DND-41 (cell line): ENCODE data around the gene PTPRD.

Experiments used
- ATAC-seq: fragments of 200-7000 bp; cut with Tn5 transposase; 3 replicates; pipeline ENCODE4 v1.9.1; 2021; ENCODE audit warnings: low read depth; ENCODE audit not compliant: insufficient read depth
- DNase-seq: peaks from one replicate; pipeline ENCODE4 v3.0.0-alpha.2; 2020
- H2AFZ ChIP-seq: 2 replicates; pipeline ENCODE4 v1.6.0; 2012; ENCODE audit warnings: low read depth, low read length
- H3K27ac ChIP-seq: 2 replicates; pipeline ENCODE4 v1.5.1; 2012; ENCODE audit warnings: low read length, inconsistent platforms
- H3K27me3 ChIP-seq: fragments of 200-600 bp; sonication (generic); 2 replicates; pipeline ENCODE4 v1.6.0; 2012; ENCODE audit warnings: low read length, mild to moderate bottlenecking, inconsistent platforms; ENCODE audit not compliant: insufficient read depth, poor library complexity
- H3K36me3 ChIP-seq: 2 replicates; pipeline ENCODE4 v1.5.1; 2012; ENCODE audit warnings: low read length, inconsistent platforms; ENCODE audit not compliant: insufficient read depth
- H3K4me1 ChIP-seq: 2 replicates; pipeline ENCODE4 v1.5.1; 2012; ENCODE audit warnings: mild to moderate bottlenecking, low read length; ENCODE audit not compliant: insufficient read depth
- H3K4me2 ChIP-seq: 2 replicates; pipeline ENCODE4 v1.6.0; 2012; ENCODE audit warnings: mild to moderate bottlenecking, moderate library complexity, low read length, inconsistent platforms; ENCODE audit not compliant: insufficient read depth
- H3K4me3 ChIP-seq, 2 experiments: fragments of 200-600 bp in 1 of 2; shearing (Covaris generic) in 1 of 2; 2 replicates each; pipeline ENCODE4 v1.5.1; 2012 to 2016; ENCODE audit warnings: inconsistent platforms in 2 of 2, low read length in 2 of 2, mild to moderate bottlenecking in 2 of 2, low read depth in 1 of 2, moderate library complexity in 1 of 2
- H3K79me2 ChIP-seq: 2 replicates; pipeline ENCODE4 v1.6.0; 2012; ENCODE audit warnings: low read length, inconsistent platforms; ENCODE audit not compliant: insufficient read depth
- H3K9ac ChIP-seq: 2 replicates; pipeline ENCODE4 v1.6.0; 2012; ENCODE audit warnings: low read depth, mild to moderate bottlenecking, inconsistent platforms, low read length, moderate library complexity
- H3K9me3 ChIP-seq: 2 replicates; pipeline ENCODE4 v1.5.1; 2012; ENCODE audit warnings: low read length, moderate library complexity, mild to moderate bottlenecking, inconsistent platforms; ENCODE audit not compliant: insufficient read depth, severe bottlenecking
- H4K20me1 ChIP-seq: 2 replicates; pipeline ENCODE4 v1.6.0; 2012; ENCODE audit warnings: low read length; ENCODE audit not compliant: insufficient read depth
- CTCF ChIP-seq: IDR thresholded peaks from 2 replicates; pipeline ENCODE4 v1.5.1; 2012; ENCODE audit warnings: borderline replicate concordance, low read length, moderate library complexity, mild to moderate bottlenecking; ENCODE audit not compliant: poor library complexity, severe bottlenecking; ENCODE audit errors: extremely low read depth
- EZH2 ChIP-seq: IDR thresholded peaks from 3 replicates; pipeline ENCODE4 v1.6.1; 2012; ENCODE audit warnings: borderline replicate concordance, low read depth, mild to moderate bottlenecking, moderate library complexity, low read length, inconsistent platforms; ENCODE audit not compliant: severe bottlenecking

Gene PTPRD

GRCh38 chr9:8728910-8729309 is 1883.9 kb downstream of the PTPRD start:
- TF ChIP-seq EZH2 (no peak), CTCF (no peak)
- ATAC-seq (no peak), DNase-seq (no peak)
- Histone ChIP-seq H3K27ac (no peak overlapping the region), H2AFZ (no peak overlapping the region), H3K4me1 (no peaks in the 10 kb centered on the region), H4K20me1 (no peaks in the 10 kb centered on the region), H3K27me3 (no peaks in the 10 kb centered on the region), H3K9ac (no peak overlapping the region), H3K4me3 (no peak overlapping the region), H3K79me2 (no peaks in the 10 kb centered on the region), H3K9me3 (no peaks in the 10 kb centered on the region), H3K36me3 (peaks cover 3% of the 10 kb centered on the region; the same call in 1 of the 2 replicates), H3K4me2 (no peak overlapping the region)

- no peak overlapping the region for H3K4me2 ChIP-seq
- no peak overlapping the region for H3K27ac ChIP-seq
- TF ChIP-seq CTCF: no peak
- TF ChIP-seq EZH2: no peak
- H3K9me3 ChIP-seq: no peaks in the 10 kb centered on the region
- H2AFZ ChIP-seq: no peak overlapping the region
- no peak overlapping the region for H3K4me3 ChIP-seq
- no peaks in the 10 kb centered on the region for H3K79me2 ChIP-seq
- no peak for DNase-seq
- H3K9ac ChIP-seq: no peak overlapping the region
- ATAC-seq: no peak
- no peaks in the 10 kb centered on the region; the same call in 1 of the 2 replicates for H3K36me3 ChIP-seq
- no peaks in the 10 kb centered on the region for H3K27me3 ChIP-seq
- no peaks in the 10 kb centered on the region for H3K4me1 ChIP-seq
- no peaks in the 10 kb centered on the region for H4K20me1 ChIP-seq
These were observed 1885.6 kb downstream of the PTPRD start for GRCh38 chr9:8727191-8727590.

GRCh38 chr9:8726692-8727091 is 1886.1 kb downstream of the PTPRD start:
- TF ChIP-seq EZH2: no peak
- no peak for TF ChIP-seq CTCF
- Histone ChIP-seq H3K4me3 (no peak overlapping the region), H3K36me3 (no peaks in the 10 kb centered on the region; the same call in 1 of the 2 replicates), H3K9me3 (no peaks in the 10 kb centered on the region), H3K4me1 (0 out of 2 replicates have a peak, but pooled peaks cover 2% of the 10 kb centered on the region), H3K4me2 (no peak overlapping the region), H2AFZ (no peak overlapping the region), H3K27ac (no peak overlapping the region), H4K20me1 (no peaks in the 10 kb centered on the region), H3K79me2 (no peaks in the 10 kb centered on the region), H3K27me3 (no peaks in the 10 kb centered on the region), H3K9ac (no peak overlapping the region)
- ATAC-seq (no peak), DNase-seq (no peak)

- no peak for ATAC-seq
- Histone ChIP-seq H4K20me1 (no peaks in the 10 kb centered on the region), H3K36me3 (no peaks in the 10 kb centered on the region; the same call in 1 of the 2 replicates), H2AFZ (no peak overlapping the region), H3K9ac (no peak overlapping the region), H3K9me3 (no peaks in the 10 kb centered on the region), H3K27ac (no peak overlapping the region), H3K27me3 (no peaks in the 10 kb centered on the region), H3K4me3 (no peak overlapping the region), H3K4me1 (peaks cover 10% of the 10 kb centered on the region), H3K4me2 (no peak overlapping the region), H3K79me2 (no peaks in the 10 kb centered on the region)
- TF ChIP-seq EZH2 (no peak), CTCF (no peak)
- no peak for DNase-seq
These were observed 1887.2 kb downstream of the PTPRD start for GRCh38 chr9:8725635-8726034.
